Brain pericyte (primary cell): ENCODE results near the gene MKNK2.

Experiments
- DNase-seq: peaks from one replicate; pipeline ENCODE4 v3.0.0-alpha.2; 2012; ENCODE audit warnings: low read depth, low spot score

Gene MKNK2

DNA sequence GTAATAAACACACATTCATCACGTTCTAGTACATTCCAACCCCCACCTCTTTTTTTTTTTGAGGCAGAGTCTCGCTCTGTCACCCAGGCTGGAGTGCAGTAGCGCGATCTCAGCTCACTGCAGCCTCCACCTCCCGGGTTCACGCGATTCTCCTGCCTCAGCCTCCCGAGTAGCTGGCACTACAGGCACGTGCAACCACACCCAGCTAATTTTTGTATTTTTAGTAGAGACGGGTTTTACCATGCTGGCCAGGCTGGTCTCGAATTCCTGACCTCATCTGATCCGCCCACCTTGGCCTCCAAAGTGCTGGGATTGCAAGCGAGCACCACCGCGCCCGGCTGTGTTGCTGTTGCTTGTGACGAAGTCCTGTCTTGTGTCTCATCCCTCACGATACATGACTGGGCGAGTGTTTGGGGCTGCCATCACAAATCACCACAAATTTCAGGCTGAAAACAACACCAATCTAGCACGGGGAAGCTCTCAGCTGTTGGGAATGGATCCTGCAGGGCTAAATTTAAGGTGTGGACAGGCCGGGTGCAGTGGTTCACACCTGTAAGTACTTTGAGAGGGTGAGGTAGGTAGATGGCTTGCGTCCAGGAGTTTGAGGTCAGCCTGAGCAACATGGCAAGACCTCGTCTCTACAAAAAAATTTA, 29.4 kb upstream of the MKNK2 start:
- DNase-seq: no peak

DNA sequence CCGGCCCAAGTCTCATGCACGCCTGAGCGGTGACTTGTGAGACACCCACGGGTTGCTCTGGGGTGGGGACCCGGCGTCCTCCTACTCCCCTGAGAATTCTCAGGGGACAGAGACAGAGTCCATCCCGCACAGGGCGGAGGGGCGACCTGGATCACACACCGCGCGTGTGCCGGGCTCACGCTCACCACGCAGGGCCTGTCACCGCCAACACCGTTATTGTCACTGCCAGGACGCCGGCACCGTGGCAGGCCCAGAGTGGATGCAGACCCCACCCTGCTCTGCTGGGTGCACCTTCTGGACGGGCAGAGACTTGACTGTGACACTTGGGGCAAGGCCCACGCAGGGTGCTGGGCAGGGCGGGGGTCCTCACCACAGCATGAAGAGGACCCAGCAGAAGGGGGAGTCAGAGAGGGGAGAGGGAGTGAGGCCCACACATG, 28.8 kb upstream of the MKNK2 start:
- DNase-seq: no peak

DNA sequence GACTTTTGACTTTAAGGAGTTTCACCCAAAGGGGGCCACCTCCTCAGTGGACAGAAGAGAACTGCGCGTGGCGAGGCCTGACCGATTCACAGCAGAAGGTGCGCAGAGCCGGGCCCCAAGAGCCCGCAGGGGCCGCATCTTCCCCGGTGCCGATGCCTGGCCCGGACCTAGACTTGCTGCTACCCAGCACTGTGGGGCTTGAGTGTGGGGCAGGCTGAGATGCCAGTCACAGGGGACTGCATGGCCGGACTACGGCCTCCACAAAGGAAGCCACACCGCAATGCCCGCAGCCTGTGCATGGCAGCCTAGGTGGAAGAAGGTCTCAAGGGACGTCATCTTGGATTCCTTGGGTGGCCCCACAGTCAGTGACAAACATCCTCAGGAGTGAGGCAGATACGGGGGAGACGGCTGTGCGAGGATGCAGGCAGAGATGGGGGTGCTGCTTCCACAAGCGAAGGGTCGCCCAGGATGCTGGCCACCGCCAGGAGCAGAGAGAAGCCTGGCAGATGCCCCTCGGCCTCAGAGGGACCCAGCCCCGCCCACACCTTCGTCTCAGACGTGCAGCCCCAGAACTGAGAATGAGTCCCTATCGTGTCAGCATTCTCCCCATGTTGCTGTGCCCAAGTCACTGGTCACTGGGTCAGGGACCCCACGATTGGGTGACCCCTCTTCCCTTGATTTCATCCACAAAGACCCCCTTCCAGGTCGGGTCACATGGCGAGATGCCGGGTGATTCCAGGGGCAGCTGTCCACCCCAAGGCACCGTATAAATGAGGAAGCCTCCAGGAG, 28.2 kb upstream of the MKNK2 start:
- DNase-seq: no peak

DNA sequence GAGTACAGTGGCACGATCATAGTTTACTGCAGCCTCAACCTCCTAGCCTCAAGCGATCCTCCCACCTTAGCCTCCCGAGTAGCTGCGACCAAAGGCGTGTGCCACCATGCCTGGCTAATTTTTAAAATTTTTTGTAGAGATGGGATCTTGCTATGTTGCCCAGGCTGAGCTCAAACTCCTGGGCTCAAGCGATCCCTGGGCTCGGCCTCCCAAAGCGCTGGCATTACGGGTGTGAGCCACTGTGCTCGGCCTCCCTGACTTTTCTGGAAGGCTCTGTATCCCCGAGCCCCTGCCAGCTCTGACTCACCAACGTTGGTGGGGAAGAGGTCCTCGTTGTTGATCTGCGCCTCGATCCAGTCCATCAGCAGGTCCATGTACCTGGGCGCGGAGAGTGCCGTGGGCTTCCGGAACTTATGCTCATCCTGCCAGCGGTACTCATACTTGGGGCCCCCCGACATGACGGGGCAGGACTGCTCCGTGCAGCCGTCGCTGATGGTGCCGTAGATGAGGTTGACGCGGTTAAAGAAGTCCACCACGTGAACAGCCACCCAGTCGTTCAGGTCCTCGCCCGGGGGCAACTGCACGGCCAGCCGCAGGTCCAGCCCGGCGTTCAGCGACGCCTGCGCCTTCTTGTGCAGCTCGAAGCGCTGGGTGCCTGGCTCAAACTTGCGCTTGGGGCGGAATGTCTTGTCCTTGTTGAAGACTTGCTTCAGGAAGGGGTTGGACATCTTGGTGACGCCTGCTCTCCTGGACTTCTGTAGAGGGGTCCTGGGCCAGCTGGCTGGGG, 27.0 kb upstream of the MKNK2 start:
- DNase-seq: no peak

DNA sequence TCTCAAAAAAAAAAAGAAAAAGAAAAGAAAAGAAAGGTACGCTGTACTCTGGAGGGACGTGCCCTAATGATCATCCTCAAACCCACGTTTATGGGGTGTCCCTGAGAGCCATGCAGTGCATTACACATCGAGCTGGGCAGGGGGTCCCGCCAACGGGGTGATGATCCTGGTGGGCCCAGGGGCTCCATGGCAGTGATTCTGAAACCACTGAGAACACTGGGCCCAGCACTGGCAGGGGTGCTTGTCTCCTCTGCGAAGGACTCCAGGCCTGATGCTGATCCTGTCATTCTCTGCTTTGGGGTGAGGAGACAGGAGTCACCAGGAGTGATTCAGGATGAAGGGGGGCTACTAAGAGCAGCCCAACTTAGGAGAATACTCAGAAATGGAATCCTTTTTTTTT, 26.4 kb upstream of the MKNK2 start:
- DNase-seq: no peak

DNA sequence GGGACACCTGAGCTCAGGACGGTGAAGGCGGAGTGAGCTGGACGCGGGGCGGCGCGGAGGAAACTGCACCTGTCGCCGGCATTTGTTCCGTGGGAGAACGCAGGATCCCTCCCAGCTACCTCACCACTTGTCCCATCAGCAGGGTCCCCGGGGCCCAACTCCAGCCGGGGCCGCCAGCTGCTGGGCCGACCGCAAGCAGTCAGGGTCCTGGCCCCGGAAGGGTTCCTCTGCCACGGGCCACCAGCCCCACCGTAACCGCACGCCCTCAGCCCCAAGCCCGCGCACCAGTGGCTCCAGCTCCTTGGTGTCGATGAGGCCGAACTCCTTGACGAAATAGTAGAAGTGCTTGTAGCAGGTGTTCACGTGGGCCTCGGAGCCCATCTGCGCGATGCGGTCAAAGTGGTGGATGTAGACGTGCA, 25.5 kb upstream of the MKNK2 start:
- DNase-seq: no peak

DNA sequence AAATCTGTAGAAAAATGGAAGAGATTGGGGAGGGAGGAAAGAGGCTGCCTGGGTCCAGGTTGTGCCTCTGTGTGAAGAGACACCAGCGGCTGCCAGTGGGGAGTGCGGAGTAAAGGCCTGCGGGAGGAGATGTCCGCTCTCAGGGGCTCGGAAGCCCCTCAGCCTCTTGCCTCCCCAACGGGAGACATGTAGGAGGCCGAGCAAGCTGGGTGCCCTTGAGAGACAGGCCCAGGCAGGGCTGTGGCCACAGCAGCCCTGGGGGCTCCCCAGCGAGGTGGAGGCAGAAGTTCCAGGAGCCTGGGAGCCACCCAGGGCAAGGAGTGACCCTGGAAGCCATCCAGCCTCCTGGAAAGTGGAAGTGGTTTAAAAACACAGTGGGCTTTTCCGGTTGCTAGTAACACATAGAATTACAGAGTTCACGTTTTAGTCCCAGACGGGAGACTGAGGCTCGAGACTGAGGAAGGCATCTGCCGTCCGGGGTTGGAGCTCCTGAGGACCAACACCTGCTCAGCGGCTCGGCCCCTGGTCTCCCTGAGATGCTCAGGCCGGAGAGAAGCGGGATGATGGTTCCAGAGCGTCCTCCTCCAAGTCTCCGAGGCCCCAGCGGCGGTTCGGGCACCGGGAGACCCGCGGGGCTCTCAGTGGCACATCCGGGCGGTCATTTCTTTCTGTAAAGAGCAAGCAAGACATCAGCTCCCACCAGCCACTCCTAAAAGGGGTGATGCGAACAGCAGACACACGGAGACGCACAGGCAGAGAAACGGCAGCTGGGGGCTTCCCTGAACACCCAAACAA, 21.9 kb upstream of the MKNK2 start:
- no peak for DNase-seq

DNA sequence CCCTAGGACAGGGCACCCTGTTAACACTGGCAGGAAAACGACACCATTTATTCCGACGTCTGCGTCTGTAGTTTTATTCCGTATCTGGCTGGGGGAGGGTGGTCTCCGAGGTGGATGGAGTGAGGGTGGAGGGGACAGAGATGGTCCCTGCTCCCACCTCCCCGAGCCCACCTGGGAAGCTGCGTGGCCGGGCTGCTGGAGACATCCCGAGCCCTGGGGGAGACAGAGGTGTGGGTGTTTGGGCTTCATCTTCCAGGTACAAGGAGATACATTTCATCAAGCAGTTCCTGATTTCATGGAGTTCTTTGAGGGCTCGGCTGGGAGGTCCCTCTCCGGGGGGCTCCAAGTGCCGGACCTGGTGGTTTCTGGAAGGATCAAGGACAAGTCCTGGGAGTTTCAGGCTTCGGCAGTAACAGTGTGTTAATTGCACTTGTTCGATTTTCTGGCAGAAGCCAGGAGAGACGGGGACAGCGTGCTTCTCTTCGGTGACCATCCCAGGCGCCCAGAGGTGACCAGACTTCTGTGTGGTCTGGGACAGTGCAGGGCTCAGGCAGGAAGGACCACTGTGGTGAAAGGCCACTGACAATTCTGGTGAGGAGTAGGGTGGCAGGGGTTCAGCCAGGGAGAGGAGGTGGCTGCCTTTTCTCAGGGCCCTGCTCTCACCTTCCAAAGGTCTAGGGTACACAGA, 20.1 kb upstream of the MKNK2 start:
- no peak for DNase-seq

DNA sequence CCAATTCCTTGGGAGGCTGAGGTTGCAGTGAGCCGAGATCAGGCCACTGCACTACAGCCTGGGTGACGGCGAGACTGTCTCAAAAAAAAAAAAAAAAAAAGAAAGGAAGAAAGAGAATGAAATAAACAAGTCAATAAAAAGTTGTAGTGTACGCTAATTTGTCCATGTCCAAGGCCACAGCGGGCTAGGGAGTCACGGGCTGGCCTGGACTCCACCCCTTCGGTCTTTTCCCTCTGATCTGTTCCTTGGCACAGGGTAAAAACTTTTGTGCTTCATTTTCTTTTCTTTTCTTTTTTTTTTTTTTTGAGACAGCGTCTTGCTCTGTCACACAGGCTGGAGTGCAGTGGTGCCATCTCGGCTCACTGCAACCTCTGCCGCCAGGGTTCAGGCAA, 19.4 kb upstream of the MKNK2 start:
- DNase-seq: no peak

DNA sequence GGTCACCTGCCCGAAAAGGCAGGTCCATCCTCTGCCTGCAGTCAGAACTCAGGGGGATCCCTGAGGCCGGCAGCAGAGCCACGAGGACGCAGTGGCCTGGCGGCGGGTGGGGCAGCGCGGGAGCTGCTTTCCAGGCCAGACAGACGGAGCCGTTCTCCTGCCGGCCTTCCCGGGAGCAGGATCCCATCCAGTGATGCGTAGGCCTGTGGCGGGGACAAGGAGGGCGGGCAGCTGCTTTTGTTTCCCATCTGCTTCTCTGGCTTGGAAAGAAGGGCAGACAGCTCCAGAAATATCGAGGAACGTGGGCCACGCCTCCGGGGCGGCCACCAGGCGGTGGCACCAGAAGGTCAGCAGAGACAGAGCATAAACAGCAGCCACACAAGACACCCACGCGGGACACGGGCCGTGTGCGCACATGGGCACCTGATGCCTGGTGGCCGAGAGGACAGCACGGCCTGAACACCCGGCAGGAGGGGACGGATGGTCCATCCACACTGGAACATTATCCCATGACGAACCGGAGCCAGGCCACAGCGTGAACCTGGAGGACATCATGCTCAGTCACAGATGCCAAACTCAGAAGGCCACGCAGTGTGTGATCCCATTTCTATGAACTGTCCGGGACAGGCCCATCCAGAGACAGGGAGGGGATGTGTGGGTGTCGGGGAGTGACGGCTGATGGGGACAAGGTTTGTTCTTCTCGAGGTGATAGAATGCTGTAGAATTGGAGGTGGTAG, 13.9 kb upstream of the MKNK2 start:
- no peak for DNase-seq

DNA sequence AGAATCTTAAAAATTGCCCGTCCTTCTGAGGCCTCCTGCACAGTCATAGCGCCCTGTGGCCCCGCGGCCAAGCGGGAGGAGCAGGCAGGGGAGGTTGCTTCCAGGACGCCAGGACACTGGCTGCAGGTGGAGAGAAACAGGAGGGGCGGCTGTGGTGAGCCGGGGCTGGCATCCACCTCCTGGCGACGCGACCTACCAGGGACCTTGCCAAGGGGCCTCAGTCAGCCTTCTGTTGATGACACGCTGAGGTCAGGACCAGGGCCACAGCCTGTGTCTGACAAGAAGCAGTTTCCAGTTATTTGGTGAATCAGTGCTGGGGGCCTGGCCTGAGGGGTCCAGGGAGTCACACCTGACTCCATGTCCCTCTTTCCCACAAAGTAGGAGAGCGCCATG, 13.3 kb upstream of the MKNK2 start:
- DNase-seq: no peak

DNA sequence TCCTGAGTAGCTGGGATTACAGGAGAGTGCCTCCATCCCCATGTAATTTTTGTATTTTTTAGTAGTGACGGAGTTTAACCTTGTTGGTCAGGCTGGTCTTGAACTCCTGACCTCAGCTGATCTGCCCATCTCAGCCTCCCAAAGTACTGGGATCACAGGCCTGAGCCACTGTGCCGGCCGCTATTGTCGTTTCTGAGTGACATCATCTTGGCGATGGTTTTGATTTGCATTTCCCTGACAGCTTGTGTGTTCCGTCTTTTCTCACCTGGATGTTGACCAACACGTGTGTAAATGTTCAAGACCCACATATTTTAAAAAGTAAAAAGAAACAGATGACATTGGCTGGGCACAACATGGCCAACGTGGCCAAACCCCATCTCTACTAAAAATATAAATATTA, 12.8 kb upstream of the MKNK2 start:
- no peak for DNase-seq

DNA sequence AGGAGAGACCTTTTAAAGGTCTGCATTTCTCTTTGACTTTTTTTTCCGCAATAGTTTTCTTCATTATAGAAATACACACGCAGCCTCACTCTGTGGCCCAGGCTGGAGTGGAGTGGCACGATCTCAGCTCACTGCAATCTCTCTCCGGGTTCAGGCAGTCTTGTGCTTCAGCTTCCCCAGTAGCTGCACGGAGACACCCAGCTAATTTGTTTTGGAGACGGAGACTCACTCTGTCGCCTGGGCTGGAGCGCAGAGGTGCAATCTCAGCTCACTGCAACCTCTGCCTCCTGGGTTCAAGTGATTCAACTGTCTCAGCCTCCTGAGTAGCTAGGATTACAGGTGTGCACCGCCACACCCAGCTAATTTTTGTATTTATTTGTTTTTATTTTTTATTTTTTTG, 11.7 kb upstream of the MKNK2 start:
- no peak for DNase-seq

DNA sequence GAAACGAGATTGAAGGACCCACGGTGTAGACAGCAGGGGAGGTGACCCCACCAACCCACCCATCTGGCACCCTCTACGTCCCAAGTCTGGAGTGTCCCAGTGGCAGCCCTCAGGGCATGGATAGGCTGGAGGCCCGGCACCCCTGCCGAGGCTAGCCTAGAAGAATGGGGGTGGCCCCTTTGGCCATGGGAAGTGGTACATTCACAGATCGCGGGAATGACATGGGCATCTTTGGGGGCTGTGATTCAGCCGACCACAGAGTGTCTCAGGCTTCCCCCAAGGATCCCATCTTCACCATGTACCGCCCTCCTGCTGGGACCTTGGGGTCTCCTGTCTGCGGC, 11.3 kb upstream of the MKNK2 start:
- no peak for DNase-seq

DNA sequence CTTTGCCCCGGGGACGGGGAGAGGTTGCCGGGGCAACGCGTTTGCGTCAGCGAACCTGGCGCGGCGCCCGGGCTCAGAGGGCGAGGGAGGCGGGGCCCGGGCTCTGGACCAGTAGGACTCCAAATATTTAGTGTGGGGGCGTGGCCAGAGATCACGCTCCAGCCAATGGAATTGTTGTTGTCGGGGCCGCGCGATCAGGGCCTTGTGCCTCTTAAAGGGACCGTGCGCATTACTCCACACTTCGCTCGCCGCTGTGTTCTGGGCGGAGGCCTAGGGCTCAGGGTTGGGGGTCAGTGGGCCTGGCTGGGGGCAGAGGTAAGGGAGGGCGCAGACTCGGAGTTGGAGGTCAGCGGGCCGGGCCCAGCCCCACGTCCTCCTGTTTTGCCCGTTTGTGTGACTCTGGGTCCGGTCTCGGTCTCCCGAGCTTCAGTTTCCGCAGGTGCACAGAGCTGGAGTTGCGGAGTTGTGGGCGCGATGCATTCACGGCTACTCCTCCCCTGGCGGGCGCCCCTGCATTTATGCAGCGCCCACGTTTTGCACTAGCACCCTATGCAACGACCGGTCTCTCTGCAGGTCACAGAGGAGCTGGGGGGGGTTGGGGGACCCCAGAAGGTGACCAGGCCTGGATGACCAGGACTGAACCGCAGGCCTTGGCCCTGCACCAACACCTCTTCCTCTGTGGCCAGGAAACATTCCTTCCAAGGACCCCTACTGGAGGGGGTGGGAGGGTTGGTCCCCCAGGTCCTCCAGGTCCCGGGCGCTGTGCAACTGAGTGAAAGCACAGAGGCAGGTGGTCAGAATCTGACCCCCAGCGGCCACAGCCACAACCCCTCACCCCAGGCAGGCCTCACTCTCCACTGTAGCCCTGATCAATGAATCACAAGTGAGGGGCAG, 10.7 kb upstream of the MKNK2 start:
- peak; percentile 89 for DNase-seq

DNA sequence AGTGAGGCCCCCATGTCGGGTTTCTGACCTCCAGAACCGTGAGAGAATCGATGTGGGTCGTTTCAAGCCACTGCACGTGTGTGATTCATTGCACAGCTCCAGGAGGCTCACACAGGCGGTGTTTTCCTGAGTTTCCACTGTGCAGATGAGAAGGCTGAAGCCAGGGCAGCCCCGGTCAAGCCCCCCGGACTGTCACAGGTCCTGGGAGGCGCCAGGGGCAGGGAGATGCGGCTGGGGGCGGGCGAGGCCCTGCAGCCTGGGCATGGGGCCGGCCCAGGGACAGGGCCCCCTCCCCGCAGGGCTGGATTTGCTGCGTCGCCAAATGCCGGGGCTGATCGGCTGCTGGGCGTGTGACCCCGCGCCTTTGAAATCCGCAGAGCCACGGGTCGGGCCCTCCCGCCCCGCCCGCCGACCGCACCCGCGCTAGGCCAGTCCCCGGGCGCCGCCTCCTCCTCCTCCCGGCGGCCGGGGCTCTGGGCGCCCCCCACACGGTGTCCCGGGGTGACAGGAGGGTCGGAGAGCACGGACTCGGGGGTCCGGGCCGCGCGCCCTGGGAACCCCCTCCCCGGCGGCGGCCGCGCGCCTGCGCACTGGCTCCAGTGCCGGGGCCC, 9.9 kb upstream of the MKNK2 start:
- peak; percentile 77 for DNase-seq

DNA sequence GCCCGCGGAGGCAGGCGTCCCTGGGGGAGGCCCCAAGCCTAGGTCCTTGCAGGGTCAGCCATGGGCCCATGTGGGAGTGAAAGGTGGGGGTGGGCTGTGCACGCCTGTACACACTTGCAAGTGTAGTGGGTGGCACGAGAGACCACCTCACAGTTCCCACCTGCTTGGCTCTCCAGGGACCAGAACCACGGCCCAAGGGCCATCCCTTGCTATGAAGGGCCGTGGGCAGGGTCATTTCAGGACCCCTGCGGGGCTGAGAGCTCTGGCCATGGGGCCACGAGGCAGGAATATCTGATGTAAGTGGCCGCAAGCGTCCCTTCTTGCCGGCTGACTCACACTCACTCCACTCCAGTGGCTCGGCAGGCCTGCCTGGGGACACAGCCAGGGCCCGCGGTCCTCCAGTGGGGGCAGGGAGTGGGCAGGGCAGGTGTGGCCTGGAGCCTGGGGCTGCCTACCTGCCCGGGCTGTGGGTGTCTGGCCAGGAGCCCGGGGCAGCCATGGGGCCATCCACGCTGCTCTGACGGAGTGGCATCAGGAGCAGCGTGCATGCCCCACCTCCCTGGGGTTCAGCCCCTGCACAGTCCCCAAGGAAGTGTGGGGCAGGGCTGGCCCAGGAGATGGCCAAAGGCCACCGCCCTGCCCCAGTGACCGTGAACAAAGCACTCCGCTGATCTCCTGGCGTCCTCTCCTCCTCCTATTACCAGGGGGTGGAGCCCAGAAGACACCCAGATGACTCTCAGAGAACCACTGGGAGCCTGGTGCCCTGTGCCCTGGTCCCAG, 8.6 kb upstream of the MKNK2 start:
- no peak for DNase-seq
